DMS114 treated with DMSO at 0.1 percent for 48 hours (cell line): Measurements from ENCODE around the gene C16orf78.
"Not testable (repeated sequence)": the region's sequence is repeated elsewhere in the genome, so short reads cannot be mapped to it uniquely, and the experiment has no call there.

ENCODE experiments used
- DNase-seq: peaks from one replicate; lab custom pipeline; 2025; ENCODE audit not compliant: unreplicated experiment; lab: John Stamatoyannopoulos, UW

The C16orf78 gene

DNA sequence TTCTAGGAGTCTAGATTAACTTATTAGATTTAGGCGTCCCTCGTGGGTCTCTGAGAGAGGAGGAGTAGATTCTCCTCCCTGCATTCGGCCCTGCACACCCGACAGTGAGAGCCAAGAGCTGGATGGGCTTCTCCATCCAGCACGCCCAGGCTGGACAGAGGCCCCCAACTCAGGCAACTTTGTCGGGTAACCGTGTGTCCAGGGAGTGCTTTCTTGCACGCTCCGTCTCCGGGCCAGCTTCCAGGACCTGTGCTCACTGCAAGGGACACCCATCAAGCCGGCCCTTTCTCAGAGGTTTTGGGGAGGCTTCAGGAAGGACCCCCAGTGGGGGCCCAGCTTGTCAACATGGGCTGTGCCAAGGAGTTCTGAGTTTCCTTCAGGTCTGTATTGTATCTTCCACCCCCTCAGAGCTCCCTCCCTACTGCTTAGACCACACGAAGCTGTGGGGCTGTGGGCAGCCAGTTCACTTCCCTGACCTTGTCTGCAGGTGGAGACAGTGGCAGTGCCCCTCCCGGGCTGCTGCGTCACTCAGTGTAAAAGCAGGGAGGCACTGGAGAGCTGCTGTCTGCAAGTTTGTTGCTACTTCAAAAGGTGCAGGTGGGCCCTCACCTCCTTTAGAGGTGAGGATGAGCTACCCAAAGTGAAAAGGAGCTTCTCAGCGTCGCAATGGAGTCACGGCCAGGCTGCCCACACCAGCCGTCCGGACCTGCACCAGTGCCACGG is 24.0 kb upstream of the C16orf78 start:
- DNase-seq: no peak

GRCh38 chr16:49350265-49351095 is 23.1 kb upstream of the C16orf78 start:
- DNase-seq: peak; percentile 22

- DNase-seq: no peak
These were observed 22.5 kb upstream of the C16orf78 start for GRCh38 chr16:49351096-49351487.

GRCh38 chr16:49352892-49353291 is 20.7 kb upstream of the C16orf78 start:
- DNase-seq: no peak

DNA sequence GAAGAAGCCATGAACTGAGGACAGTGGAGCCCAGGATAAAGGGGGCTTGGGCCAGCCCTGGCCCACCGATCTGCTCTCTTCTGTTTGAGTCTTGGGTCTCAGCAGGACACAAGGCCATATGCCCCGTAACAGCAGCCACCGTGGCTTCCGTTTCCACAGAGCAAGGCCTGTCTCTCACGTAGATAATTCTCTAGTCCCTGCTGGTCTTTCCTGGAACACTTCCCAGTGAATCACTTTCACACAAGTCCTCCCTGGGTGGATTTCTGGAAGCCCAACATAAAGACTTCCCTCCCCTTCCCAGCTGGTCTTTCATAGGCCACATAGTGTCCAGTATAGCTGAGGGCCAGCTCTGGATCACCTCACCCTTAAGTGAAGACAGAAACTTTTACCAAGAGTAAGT is 19.9 kb upstream of the C16orf78 start:
- DNase-seq: no peak

- no peak for DNase-seq
These were observed 19.5 kb upstream of the C16orf78 start for GRCh38 chr16:49354101-49354500.

- no peak for DNase-seq
These were observed 18.6 kb upstream of the C16orf78 start for GRCh38 chr16:49354991-49355390.

DNA sequence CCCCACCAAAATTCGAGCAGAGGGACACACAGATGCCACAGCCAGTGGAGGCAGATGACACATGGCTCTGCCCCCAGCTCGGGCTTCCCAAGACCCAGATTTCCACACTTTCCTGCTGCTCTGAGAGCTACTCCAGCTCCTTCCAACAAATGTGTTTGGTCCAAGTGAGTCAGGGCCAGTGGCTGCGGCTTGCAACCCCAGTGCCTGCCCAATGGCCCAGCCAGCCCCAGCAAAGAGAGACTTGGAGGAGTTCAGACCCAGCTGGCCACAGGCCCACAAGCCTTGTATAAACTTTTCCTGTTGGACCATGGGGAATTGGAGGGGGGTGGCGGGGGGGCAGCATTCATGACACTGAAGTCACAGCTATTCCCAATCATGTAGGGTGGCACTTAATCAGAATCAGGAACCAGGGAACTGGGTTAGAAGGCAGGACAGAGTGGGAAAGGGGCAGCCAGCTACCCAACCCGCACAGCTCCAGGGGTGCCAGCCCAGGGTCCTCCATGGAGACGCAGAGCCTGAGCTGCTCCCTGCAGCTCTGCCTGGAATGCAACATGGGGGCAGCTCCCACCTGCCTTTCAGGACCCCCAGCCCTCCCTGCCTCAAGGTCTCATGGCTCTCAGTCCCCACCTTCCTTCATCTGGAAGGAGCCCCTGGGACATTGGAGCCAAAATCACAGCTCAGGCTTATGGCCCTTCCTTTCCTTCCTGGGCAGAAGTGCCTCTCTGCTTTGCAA is 17.5 kb upstream of the C16orf78 start:
- no peak for DNase-seq

- DNase-seq: no peak
These were observed 16.7 kb upstream of the C16orf78 start for GRCh38 chr16:49356728-49357488.

- no peak for DNase-seq
These were observed 14.0 kb upstream of the C16orf78 start for GRCh38 chr16:49359591-49359990.

- DNase-seq: not testable (repeated sequence)
These were observed 11.9 kb upstream of the C16orf78 start for GRCh38 chr16:49361731-49362130.

DNA sequence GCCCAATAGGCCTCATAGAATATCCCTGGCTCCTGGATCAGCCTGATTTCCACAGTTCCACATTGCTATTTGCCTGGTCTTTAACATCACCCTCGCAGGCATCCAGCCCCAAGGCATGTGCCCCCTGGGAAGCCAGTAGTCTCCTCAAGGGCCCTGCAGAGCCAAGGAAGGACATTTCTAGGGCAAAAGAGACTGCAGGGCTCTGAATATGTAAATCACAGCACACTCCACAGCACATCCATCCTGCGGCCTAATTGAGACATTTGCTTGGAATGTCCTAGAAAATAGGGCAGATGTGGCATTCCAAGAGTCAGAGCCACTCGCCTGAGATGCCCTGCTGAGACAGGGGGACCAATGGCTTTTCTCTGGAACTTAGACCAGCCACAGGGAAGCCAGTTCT is 11.4 kb upstream of the C16orf78 start:
- DNase-seq: no peak

GRCh38 chr16:49365711-49366509 is 7.7 kb upstream of the C16orf78 start:
- no peak for DNase-seq

DNA sequence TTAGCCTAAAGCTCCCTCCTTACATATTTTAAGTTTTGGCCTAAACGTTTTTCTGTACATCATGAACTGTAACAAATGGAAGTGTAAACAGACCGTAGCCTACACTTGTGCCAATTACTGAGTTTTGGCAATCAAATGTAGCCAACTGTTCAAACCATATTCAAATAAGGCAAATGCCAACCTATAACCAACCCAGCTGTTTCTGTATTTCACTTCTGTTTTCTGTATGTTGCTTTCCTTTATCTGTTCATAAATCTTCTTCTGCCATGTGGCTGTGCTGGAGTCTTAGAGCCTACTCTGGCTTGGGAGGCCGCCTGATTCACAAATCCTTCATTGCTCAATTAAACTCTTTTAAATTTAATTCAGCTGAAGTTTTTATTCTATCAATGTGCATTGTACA is 6.9 kb upstream of the C16orf78 start:
- no peak for DNase-seq

DNA sequence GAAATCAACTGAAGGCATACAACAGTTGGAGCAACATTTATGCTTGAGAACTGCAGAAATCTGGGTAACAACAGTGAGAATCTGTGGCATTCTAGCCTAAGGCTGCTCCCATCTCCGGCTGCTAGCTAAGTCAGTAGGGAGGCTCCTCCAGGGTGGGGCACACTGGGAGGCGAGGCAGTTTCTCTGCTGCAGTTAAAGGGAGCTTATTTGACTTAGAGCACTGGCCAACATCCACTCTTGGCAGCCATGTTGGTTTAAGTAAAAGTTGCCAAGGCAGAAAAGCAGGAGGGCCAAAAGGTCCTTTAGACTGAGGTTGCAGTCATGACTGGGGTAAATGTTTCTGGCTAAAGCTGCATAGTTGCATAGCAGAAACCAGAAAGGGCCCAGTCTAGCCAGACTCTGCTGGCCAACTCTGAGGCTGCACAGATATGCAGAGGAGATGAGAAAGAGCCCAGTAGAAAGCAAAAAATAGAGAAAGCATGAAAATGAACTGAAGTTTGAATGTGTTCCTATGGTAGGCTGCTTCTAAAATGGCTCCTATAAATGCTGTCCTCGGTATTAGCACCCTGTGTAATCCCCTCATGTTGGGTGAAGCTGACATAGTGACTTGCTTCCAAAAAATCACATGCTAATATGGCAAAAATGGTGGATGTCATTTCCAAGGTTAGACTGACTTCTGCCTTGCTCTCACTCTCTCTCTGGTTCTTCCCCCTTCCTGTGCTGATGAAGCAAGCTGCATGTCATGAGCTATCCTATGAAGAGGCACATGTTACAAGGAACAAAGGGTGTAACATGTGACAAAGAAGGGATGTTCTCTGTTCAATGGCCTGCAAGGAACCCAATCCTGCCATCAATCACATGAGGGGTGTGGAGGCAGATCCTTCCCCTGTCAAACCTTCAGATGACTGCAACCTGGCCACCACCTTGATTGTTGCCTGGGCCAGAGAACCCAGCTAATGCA is 3.7 kb upstream of the C16orf78 start:
- no peak for DNase-seq

- DNase-seq: no peak
These were observed 2.6 kb downstream of the C16orf78 start for GRCh38 chr16:49376206-49376605.

- no peak for DNase-seq
These were observed 3.7 kb downstream of the C16orf78 start for GRCh38 chr16:49377196-49377755.

- no peak for DNase-seq
These were observed 4.6 kb downstream of the C16orf78 start for GRCh38 chr16:49378238-49378637.

DNA sequence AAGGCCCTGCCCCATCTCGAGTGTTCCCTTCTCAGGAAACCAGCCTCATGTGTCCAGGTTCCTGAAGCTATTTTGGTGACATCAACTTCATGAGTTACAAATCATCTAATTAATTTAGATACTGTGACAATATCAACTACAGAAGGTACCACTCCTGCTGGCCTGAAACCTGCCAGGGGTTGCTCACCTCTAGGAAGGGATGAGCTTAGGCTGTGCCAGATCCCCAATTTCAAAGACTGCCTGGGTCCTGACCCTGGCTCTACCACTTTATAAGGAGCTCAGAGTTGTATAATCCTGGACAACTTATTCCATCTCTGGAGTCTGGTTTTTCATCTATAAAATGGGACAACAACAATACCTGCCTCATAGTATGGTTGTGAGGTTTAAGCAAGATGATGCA is 5.2 kb downstream of the C16orf78 start:
- DNase-seq: no peak
